H9 (cell line): ENCODE data around the gene CXCL6. TPM values are rescaled to one million over a fixed set of nuclear protein-coding genes. Genes with fewer than 3 reads are reported as not detected.
A peak's percentile ranks its signal among the peaks of the same experiment; 100 is the strongest.

ENCODE experiments used
- DNase-seq: peaks from one replicate; pipeline ENCODE4 v3.0.0-alpha.2; 2017
- H2AFZ ChIP-seq: one replicate; pipeline ENCODE4 v1.6.1; 2013; ENCODE audit warnings: mild to moderate bottlenecking, low read length, control low read depth, moderate library complexity
- H2AK5ac ChIP-seq: 2 replicates; pipeline ENCODE4 v1.6.1; 2013; ENCODE audit warnings: low read length, control low read depth, mixed read lengths; ENCODE audit not compliant: insufficient read length
- H2BK120ac ChIP-seq: one replicate; pipeline ENCODE4 v1.6.1; 2013; ENCODE audit warnings: low read depth, mild to moderate bottlenecking, low read length, control low read depth, inconsistent platforms; ENCODE audit not compliant: poor library complexity, severe bottlenecking
- H2BK12ac ChIP-seq: 2 replicates; pipeline ENCODE4 v1.6.1; 2013; ENCODE audit warnings: low read length, control low read depth, mixed read lengths, low read depth; ENCODE audit not compliant: insufficient read length
- H2BK15ac ChIP-seq: 2 replicates; pipeline ENCODE4 v1.6.1; 2013; ENCODE audit warnings: low read depth, low read length, control low read depth
- H2BK20ac ChIP-seq: one replicate; pipeline ENCODE4 v1.6.1; 2013; ENCODE audit warnings: low read depth, mild to moderate bottlenecking, low read length, control low read depth, inconsistent platforms; ENCODE audit not compliant: poor library complexity, severe bottlenecking
- H2BK5ac ChIP-seq: 2 replicates; pipeline ENCODE4 v1.6.1; 2013; ENCODE audit warnings: low read length, control low read depth, mixed read lengths; ENCODE audit not compliant: insufficient read length
- H3K14ac ChIP-seq: 2 replicates; pipeline ENCODE4 v1.6.1; 2013; ENCODE audit warnings: low read length, control low read depth; ENCODE audit not compliant: insufficient read depth
- H3K18ac ChIP-seq: 2 replicates; pipeline ENCODE4 v1.6.1; 2013; ENCODE audit warnings: low read depth, mild to moderate bottlenecking, mixed read lengths, low read length, control low read depth; ENCODE audit not compliant: insufficient read length
- H3K23ac ChIP-seq: 2 replicates; pipeline ENCODE4 v1.6.1; 2013; ENCODE audit warnings: low read length, control low read depth, mixed read lengths, low read depth; ENCODE audit not compliant: insufficient read length
- H3K23me2 ChIP-seq: 2 replicates; pipeline ENCODE4 v1.6.1; 2013; ENCODE audit warnings: low read depth, mild to moderate bottlenecking, mixed read lengths, low read length, control low read depth; ENCODE audit not compliant: insufficient read length, poor library complexity, severe bottlenecking
- H3K27ac ChIP-seq: 2 replicates; pipeline ENCODE4 v1.5.1; 2013; ENCODE audit warnings: low read length, control low read depth, mixed read lengths, low read depth; ENCODE audit not compliant: insufficient read length
- H3K27me3 ChIP-seq: 2 replicates; pipeline ENCODE4 v1.6.1; 2013; ENCODE audit warnings: low read length, control low read depth, inconsistent platforms; ENCODE audit not compliant: insufficient read depth
- H3K4ac ChIP-seq: 2 replicates; pipeline ENCODE4 v1.6.1; 2013; ENCODE audit warnings: low read depth, mild to moderate bottlenecking, control low read depth, inconsistent platforms, low read length, moderate library complexity
- H3K4me1 ChIP-seq: 2 replicates; pipeline ENCODE4 v1.6.1; 2013; ENCODE audit warnings: low read length, control low read depth, inconsistent platforms; ENCODE audit not compliant: insufficient read depth
- H3K4me2 ChIP-seq: 2 replicates; pipeline ENCODE4 v1.6.1; 2013; ENCODE audit warnings: low read length, control low read depth, mixed read lengths; ENCODE audit not compliant: insufficient read length, insufficient read depth
- H3K56ac ChIP-seq: 2 replicates; pipeline ENCODE4 v1.6.1; 2013; ENCODE audit warnings: low read depth, mild to moderate bottlenecking, mixed read lengths, low read length, control low read depth; ENCODE audit not compliant: insufficient read length
- H3K79me1 ChIP-seq: 2 replicates; pipeline ENCODE4 v1.6.1; 2013; ENCODE audit warnings: low read depth, mild to moderate bottlenecking, moderate library complexity, low read length, control low read depth, inconsistent platforms; ENCODE audit not compliant: insufficient read depth, poor library complexity, severe bottlenecking
- H3K79me2 ChIP-seq: 2 replicates; pipeline ENCODE4 v1.6.1; 2013; ENCODE audit warnings: low read length, control low read depth, inconsistent platforms; ENCODE audit not compliant: insufficient read depth
- H3K9ac ChIP-seq: 2 replicates; pipeline ENCODE4 v1.6.1; 2013; ENCODE audit warnings: low read length, control low read depth, mixed read lengths; ENCODE audit not compliant: insufficient read length; ENCODE audit errors: extremely low read depth
- H3K9me3 ChIP-seq: one replicate; pipeline ENCODE4 v1.6.1; 2013; ENCODE audit warnings: low read depth, low read length, inconsistent platforms; ENCODE audit not compliant: control insufficient read depth
- H3T11ph ChIP-seq: one replicate; pipeline ENCODE4 v1.6.1; 2013; ENCODE audit warnings: mild to moderate bottlenecking, low read length, control low read depth, inconsistent platforms
- H4K20me1 ChIP-seq: one replicate; pipeline ENCODE4 v1.6.1; 2013; ENCODE audit not compliant: control insufficient read depth, insufficient read length, insufficient read depth
- H4K5ac ChIP-seq: 2 replicates; pipeline ENCODE4 v1.6.1; 2013; ENCODE audit warnings: low read depth, mild to moderate bottlenecking, mixed read lengths, low read length, control low read depth; ENCODE audit not compliant: insufficient read length
- H4K8ac ChIP-seq: replicated peaks from 2 replicates; pipeline ENCODE4 v1.6.1; 2013; ENCODE audit warnings: low read length, control low read depth, mixed read lengths, low read depth; ENCODE audit not compliant: insufficient read length
- H4K91ac ChIP-seq: 2 replicates; pipeline ENCODE4 v1.6.1; 2013; ENCODE audit warnings: low read depth, mild to moderate bottlenecking, moderate library complexity, mixed read lengths, low read length, control low read depth; ENCODE audit not compliant: insufficient read length
- H3K27ac Mint-ChIP-seq, 3 experiments: 2 replicates in 2 of 3; 3 replicates in 1 of 3; pipeline ENCODE4 v1.8.0; 2020 to 2021; ENCODE audit warnings: mixed read lengths in 3 of 3, mild to moderate bottlenecking in 1 of 3, moderate library complexity in 1 of 3
- H3K27me3 Mint-ChIP-seq: 2 replicates; pipeline ENCODE4 v1.8.0; 2021; ENCODE audit warnings: low read depth, mild to moderate bottlenecking, moderate library complexity, mixed read lengths
- H3K36me3 Mint-ChIP-seq, 3 experiments: 2 replicates in 2 of 3; 3 replicates in 1 of 3; pipeline ENCODE4 v1.8.0; 2020 to 2021; ENCODE audit warnings: low read depth in 3 of 3, mixed read lengths in 3 of 3; ENCODE audit not compliant: insufficient read depth in 1 of 3
- H3K4me1 Mint-ChIP-seq, 2 experiments: 2 replicates each; pipeline ENCODE4 v1.8.0; 2020; ENCODE audit warnings: mixed read lengths in 2 of 2
- H3K4me3 Mint-ChIP-seq, 2 experiments: 2 replicates in 1 of 2; 3 replicates in 1 of 2; pipeline ENCODE4 v1.8.0; 2020 to 2021; ENCODE audit warnings: mild to moderate bottlenecking in 2 of 2, mixed read lengths in 2 of 2, moderate library complexity in 1 of 2
- H3K9me3 Mint-ChIP-seq, 2 experiments: 2 replicates in 1 of 2; 3 replicates in 1 of 2; pipeline ENCODE4 v1.8.0; 2020; ENCODE audit warnings: mild to moderate bottlenecking in 2 of 2, mixed read lengths in 2 of 2, moderate library complexity in 1 of 2
- WGBS: extraction: QIAGEN DNeasy Blood & Tissue Kit; methylation state at CpG from one replicate; pipeline ENCODE4 v1.1.7; 2013; ENCODE audit warnings: missing lambda C conversion rate, low lambda C conversion rate, mixed read lengths; ENCODE audit not compliant: insufficient read length; ENCODE audit errors: extremely low coverage; 5-methylcytosine and 5-hydroxymethylcytosine counted together
- long read RNA-seq: library from polyadenylated mRNA; unstranded; transcript quantifications from one replicate; pipeline ENCODE4 v2.0.0, GENCODE V29; 2020
- total RNA-seq: library from RNA; stranded (reverse); gene quantifications from 2 replicates; pipeline ENCODE4 v1.2.1, GENCODE V29; 2021
- TF ChIP-seq, protein P1 (sequence below): fragments of 200-600 bp; sonication (generic); conservative IDR thresholded peaks from 3 replicates; pipeline ENCODE4 v1.8.0; 2021; ENCODE audit warnings: antibody characterized with exemption, mild to moderate bottlenecking

Gene CXCL6
- total RNA-seq = 0.85 and 1.3 TPM in 2 replicates
- long read RNA-seq, transcript CXCL6-201 (4 exons, 1,718 nt) = major isoform, 9 of 9 reads
- long read RNA-seq, partial matches to known transcripts = 0 of 9 reads
- long read RNA-seq, other reads (novel, unspliced or antisense) = 0 of 9 reads

DNA sequence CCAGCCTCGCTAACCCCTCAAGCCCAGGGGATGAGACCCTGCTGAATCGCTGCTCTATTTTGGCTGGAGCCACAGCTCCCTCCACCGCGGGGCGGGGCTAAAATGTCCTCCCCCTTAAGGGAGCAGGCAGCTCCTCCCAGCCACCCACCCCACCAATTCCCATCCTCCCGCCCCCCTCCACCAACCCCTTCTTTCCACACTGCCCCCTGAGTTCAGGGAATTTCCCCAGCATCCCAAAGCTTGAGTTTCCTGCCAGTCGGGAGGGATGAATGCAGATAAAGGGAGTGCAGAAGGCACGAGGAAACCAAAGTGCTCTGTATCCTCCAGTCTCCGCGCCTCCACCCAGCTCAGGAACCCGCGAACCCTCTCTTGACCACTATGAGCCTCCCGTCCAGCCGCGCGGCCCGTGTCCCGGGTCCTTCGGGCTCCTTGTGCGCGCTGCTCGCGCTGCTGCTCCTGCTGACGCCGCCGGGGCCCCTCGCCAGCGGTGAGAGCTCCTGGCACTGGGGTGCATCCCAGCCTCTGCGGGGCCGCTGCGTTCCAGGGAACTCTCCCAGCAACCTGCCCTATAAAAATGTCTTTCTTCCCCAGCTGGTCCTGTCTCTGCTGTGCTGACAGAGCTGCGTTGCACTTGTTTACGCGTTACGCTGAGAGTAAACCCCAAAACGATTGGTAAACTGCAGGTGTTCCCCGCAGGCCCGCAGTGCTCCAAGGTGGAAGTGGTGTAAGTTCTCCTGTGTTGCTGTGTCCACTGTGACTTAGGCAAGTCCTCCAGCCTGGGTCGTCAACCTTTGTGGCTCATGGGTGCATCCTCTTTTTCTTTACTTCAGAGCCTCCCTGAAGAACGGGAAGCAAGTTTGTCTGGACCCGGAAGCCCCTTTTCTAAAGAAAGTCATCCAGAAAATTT is at the start of gene CXCL6:
Gene CXCL6, plus strand, starts transcription at position 306 of the 907 bp plus-strand sequence. Its CDS starts 73 bp downstream, at position 379.
- no peaks in the 10 kb centered on the region for H3K4me1 ChIP-seq
- no peak within 1 kb of the TSS for H4K8ac ChIP-seq
- no peak within 1 kb of the TSS for H3K27ac ChIP-seq
- H3K56ac ChIP-seq = no peak within 1 kb of the TSS
- H3K14ac ChIP-seq = peak within 1 kb of the TSS; percentile 62
- DNase-seq = peak; percentile 64
- Mint-ChIP-seq H3K4me1 (peaks cover 5 to 8% of the 10 kb centered on the region in 2 experiments; a peak in 1 of 4 replicates), H3K36me3 (no peaks in the 10 kb centered on the region; a peak in 1 of 7 replicates), H3K27me3 (peaks cover 36% of the 10 kb centered on the region), H3K27ac (no peak within 1 kb of the TSS; a peak in 1 of 7 replicates), H3K4me3 (peak within 1 kb of the TSS; percentile 76 to 85), H3K9me3 (no peaks in the 10 kb centered on the region)
- peak within 1 kb of the TSS; percentile 79 for H3K18ac ChIP-seq
- no peak within 1 kb of the TSS for H2AK5ac ChIP-seq
- TF ChIP-seq, protein P1, sequence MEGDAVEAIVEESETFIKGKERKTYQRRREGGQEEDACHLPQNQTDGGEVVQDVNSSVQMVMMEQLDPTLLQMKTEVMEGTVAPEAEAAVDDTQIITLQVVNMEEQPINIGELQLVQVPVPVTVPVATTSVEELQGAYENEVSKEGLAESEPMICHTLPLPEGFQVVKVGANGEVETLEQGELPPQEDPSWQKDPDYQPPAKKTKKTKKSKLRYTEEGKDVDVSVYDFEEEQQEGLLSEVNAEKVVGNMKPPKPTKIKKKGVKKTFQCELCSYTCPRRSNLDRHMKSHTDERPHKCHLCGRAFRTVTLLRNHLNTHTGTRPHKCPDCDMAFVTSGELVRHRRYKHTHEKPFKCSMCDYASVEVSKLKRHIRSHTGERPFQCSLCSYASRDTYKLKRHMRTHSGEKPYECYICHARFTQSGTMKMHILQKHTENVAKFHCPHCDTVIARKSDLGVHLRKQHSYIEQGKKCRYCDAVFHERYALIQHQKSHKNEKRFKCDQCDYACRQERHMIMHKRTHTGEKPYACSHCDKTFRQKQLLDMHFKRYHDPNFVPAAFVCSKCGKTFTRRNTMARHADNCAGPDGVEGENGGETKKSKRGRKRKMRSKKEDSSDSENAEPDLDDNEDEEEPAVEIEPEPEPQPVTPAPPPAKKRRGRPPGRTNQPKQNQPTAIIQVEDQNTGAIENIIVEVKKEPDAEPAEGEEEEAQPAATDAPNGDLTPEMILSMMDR = no peak
- H2BK20ac ChIP-seq = no peak within 1 kb of the TSS
- no peak within 1 kb of the TSS for H3K23ac ChIP-seq
- H2BK120ac ChIP-seq = no peak within 1 kb of the TSS
- H2BK12ac ChIP-seq = no peak within 1 kb of the TSS
- no peak within 1 kb of the TSS for H2BK5ac ChIP-seq
- no peak within 1 kb of the TSS for H2BK15ac ChIP-seq
- H3K9ac ChIP-seq = peak within 1 kb of the TSS; percentile 46
- no peaks in the 10 kb centered on the region for H4K20me1 ChIP-seq
- H3K23me2 ChIP-seq = peaks cover 3% of the 10 kb centered on the region
- H3K79me2 ChIP-seq = no peaks in the 10 kb centered on the region
- no peak within 1 kb of the TSS for H4K91ac ChIP-seq
- no peak within 1 kb of the TSS for H3K4ac ChIP-seq
- H4K5ac ChIP-seq = no peak within 1 kb of the TSS
- peak within 1 kb of the TSS; percentile 69 for H2AFZ ChIP-seq
- H3T11ph ChIP-seq = no peak within 1 kb of the TSS
- peak within 1 kb of the TSS; percentile 72 for H3K4me2 ChIP-seq
- WGBS = no CpG with 5 or more reads among the region's 41 CpGs
- H3K79me1 ChIP-seq = no peaks in the 10 kb centered on the region
- H3K27me3 ChIP-seq = no peaks in the 10 kb centered on the region; the same call in 1 of the 2 replicates
- H3K9me3 ChIP-seq = no peaks in the 10 kb centered on the region
